ENCODE data around the gene PDE9A. TPM values are rescaled to one million over a fixed set of nuclear protein-coding genes. Genes with fewer than 3 reads are reported as not detected.

Gene PDE9A
- total and polyA plus RNA-seq, 2 experiments from 2014 or later: 14.3 to 19.6 TPM

DNA sequence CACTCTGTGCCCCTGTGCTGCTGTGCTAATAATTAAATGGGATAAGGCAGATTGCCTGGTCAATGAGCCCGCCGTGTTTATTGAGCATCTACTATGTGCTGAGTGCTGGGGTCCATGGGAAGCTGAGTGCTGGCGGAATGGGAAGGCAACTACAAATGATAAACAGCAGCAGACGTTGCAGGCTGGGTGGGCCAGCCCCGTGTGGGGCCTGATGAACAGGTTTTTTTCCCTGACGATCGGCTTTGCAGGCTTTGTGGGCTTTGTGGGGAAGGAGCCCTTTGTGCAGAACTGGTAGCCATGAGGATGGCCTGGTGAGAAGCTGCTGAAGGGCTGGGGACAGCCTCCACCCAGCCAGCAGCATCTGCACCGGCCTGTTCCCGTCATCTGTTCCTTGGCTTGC is 3.5 kb downstream of the PDE9A start:
- TF ChIP-seq EZH2phosphoT487 (IDR thresholded peaks at IDR 0.05; ENCODE audit: low read depth, severe bottlenecking, unreplicated experiment): no peak
- TF ChIP-seq EZH2 (IDR thresholded peaks at IDR 0.05; ENCODE audit: borderline replicate concordance): no peak
- TF ChIP-seq, protein P1, sequence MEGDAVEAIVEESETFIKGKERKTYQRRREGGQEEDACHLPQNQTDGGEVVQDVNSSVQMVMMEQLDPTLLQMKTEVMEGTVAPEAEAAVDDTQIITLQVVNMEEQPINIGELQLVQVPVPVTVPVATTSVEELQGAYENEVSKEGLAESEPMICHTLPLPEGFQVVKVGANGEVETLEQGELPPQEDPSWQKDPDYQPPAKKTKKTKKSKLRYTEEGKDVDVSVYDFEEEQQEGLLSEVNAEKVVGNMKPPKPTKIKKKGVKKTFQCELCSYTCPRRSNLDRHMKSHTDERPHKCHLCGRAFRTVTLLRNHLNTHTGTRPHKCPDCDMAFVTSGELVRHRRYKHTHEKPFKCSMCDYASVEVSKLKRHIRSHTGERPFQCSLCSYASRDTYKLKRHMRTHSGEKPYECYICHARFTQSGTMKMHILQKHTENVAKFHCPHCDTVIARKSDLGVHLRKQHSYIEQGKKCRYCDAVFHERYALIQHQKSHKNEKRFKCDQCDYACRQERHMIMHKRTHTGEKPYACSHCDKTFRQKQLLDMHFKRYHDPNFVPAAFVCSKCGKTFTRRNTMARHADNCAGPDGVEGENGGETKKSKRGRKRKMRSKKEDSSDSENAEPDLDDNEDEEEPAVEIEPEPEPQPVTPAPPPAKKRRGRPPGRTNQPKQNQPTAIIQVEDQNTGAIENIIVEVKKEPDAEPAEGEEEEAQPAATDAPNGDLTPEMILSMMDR (IDR thresholded peaks at IDR 0.05; ENCODE audit: poor library complexity): no peak
- WGBS (ENCODE audit: low lambda C conversion rate, missing lambda C conversion rate): 89% methylated on average over 9 of the region's 9 CpGs
- peaks cover 31% of the 10 kb centered on the region for H4K20me1 ChIP-seq (ENCODE audit: insufficient read depth, poor library complexity, severe bottlenecking)
- no peaks in the 10 kb centered on the region for H3K9me3 ChIP-seq (ENCODE audit: low read depth)
- H3K36me3 ChIP-seq (replicated peaks; ENCODE audit: insufficient read depth, low read depth): no peaks in the 10 kb centered on the region
- H3K4me1 ChIP-seq (ENCODE audit: insufficient read depth): peaks cover 20% of the 10 kb centered on the region
- no peaks in the 10 kb centered on the region for H3K27me3 ChIP-seq
- H3K4me2 ChIP-seq: peak overlapping the region; percentile 100
- no peak overlapping the region for H3K4me3 ChIP-seq
- H2AFZ ChIP-seq: no peak overlapping the region
- H3K9me2 ChIP-seq (replicated peaks; ENCODE audit: insufficient read depth): no peaks in the 10 kb centered on the region
- H3K27ac ChIP-seq: no peak overlapping the region
- no peak for DNase-seq (ENCODE audit: low spot score)
- H3K79me2 ChIP-seq: peaks cover 66% of the 10 kb centered on the region

GRCh38 chr21:42657676-42658319 is 4.4 kb downstream of the PDE9A start:
- Histone ChIP-seq H2AFZ (no peak overlapping the region), H3K27me3 (no peaks in the 10 kb centered on the region), H3K36me3 (replicated peaks; ENCODE audit: insufficient read depth, low read depth) (no peaks in the 10 kb centered on the region), H3K4me3 (no peak overlapping the region), H4K20me1 (ENCODE audit: insufficient read depth, poor library complexity, severe bottlenecking) (peaks cover 31% of the 10 kb centered on the region), H3K79me2 (peaks cover 75% of the 10 kb centered on the region), H3K9me3 (ENCODE audit: low read depth) (no peaks in the 10 kb centered on the region), H3K27ac (no peak overlapping the region), H3K4me1 (ENCODE audit: insufficient read depth) (peaks cover 20% of the 10 kb centered on the region), H3K9me2 (replicated peaks; ENCODE audit: insufficient read depth) (no peaks in the 10 kb centered on the region), H3K4me2 (no peak overlapping the region)
- no peak for DNase-seq (ENCODE audit: low spot score)
- WGBS (ENCODE audit: low lambda C conversion rate, missing lambda C conversion rate): 97% methylated on average over 28 of the region's 28 CpGs
- TF ChIP-seq EZH2 (IDR thresholded peaks at IDR 0.05; ENCODE audit: borderline replicate concordance): no peak
- TF ChIP-seq, protein P1 (IDR thresholded peaks at IDR 0.05; ENCODE audit: poor library complexity): no peak
- TF ChIP-seq EZH2phosphoT487 (IDR thresholded peaks at IDR 0.05; ENCODE audit: low read depth, severe bottlenecking, unreplicated experiment): no peak

DNA sequence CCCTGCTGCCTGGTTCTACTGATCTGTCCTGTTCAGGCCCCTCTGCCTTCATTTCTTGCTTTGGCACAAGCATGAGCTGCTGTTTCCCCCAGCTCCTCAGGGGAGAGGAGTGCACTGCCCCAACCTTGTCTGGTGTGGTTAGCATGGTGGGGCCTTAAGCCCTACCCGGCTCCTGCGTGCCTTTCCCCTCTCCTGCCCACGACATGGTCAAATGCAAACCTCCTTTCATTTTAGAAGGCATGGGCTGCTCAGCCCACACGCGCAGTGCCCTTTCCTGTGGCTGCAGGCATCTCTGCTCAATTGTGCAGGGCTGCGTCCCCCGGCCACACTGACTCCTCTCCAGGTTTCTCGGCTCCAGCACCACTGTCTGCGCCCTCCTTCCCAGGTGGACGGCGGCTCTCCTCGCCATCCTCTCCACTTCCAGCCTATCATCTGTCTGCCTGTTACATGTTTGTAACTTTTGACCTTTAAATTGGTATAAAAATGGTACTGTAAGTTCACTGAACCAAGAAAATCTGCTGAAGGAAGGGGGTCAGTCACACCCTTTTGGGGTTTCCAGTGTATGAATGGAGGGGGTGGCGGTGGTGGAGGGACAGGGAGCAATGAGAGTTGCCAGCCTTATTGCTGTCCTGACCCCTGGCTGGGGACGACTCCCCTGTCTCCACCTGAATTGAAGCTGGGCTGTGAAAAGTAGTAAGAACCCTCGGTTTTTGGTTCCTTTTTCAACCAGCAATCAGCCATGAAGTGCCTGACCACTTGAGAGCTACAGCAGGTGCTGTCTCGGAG is 5.1 kb downstream of the PDE9A start:
- H4K20me1 ChIP-seq (ENCODE audit: insufficient read depth, poor library complexity, severe bottlenecking): peaks cover 31% of the 10 kb centered on the region
- TF ChIP-seq EZH2 (IDR thresholded peaks at IDR 0.05; ENCODE audit: borderline replicate concordance): no peak
- TF ChIP-seq, protein P1 (IDR thresholded peaks at IDR 0.05; ENCODE audit: poor library complexity): no peak
- TF ChIP-seq EZH2phosphoT487 (IDR thresholded peaks at IDR 0.05; ENCODE audit: low read depth, severe bottlenecking, unreplicated experiment): no peak
- DNase-seq (ENCODE audit: low spot score): no peak
- H3K36me3 ChIP-seq (replicated peaks; ENCODE audit: insufficient read depth, low read depth): no peaks in the 10 kb centered on the region
- 96% methylated on average over 16 of the region's 16 CpGs for WGBS (ENCODE audit: low lambda C conversion rate, missing lambda C conversion rate)
- no peak overlapping the region for H2AFZ ChIP-seq
- no peaks in the 10 kb centered on the region for H3K27me3 ChIP-seq
- H3K9me3 ChIP-seq (ENCODE audit: low read depth): no peaks in the 10 kb centered on the region
- H3K9me2 ChIP-seq (replicated peaks; ENCODE audit: insufficient read depth): no peaks in the 10 kb centered on the region
- no peak overlapping the region for H3K4me3 ChIP-seq
- H3K27ac ChIP-seq: no peak overlapping the region
- no peak overlapping the region for H3K4me2 ChIP-seq
- peaks cover 81% of the 10 kb centered on the region for H3K79me2 ChIP-seq
- peaks cover 20% of the 10 kb centered on the region for H3K4me1 ChIP-seq (ENCODE audit: insufficient read depth)
